Measurements from ENCODE around the gene CCDC97.
A peak's percentile ranks its signal among the peaks of the same experiment; 100 is the strongest.

Gene CCDC97

GRCh38 chr19:41310033-41310831 is at the start of gene CCDC97:
Gene CCDC97 (plus strand): TSS chr19:41310172. CDS start chr19:41310311, 139 bp downstream.
- TF ChIP-seq EZH2phosphoT487 (IDR thresholded peaks at IDR 0.05; ENCODE audit: borderline replicate concordance): no peak
- TF ChIP-seq CTCF (conservative IDR thresholded peaks at IDR 0.05; ENCODE audit: low read length): no peak
- H2AFZ ChIP-seq (ENCODE audit: low read length): peak within 1 kb of the TSS; percentile 78
- H3K4me1 ChIP-seq (ENCODE audit: insufficient read depth, low read length, poor library complexity, severe bottlenecking): peaks cover 43% of the 10 kb centered on the region
- H3K27me3 ChIP-seq (ENCODE audit: insufficient read depth, low read length, poor library complexity, severe bottlenecking): no peaks in the 10 kb centered on the region
- peaks cover 18% of the 10 kb centered on the region for H4K20me1 ChIP-seq (ENCODE audit: insufficient read depth, low read length, poor library complexity, severe bottlenecking)
- H3K4me2 ChIP-seq (ENCODE audit: low read depth, low read length, poor library complexity, severe bottlenecking): peak within 1 kb of the TSS; percentile 97
- peak within 1 kb of the TSS; percentile 95 for H3K9ac ChIP-seq (ENCODE audit: low read depth, low read length, poor library complexity, severe bottlenecking)
- no peaks in the 10 kb centered on the region for H3K9me3 ChIP-seq (ENCODE audit: insufficient read depth, low read depth, low read length)
- H3K4me3 ChIP-seq (ENCODE audit: low read length, poor library complexity, severe bottlenecking): peak within 1 kb of the TSS; percentile 98
- peaks cover 40% of the 10 kb centered on the region for H3K36me3 ChIP-seq (ENCODE audit: insufficient read depth, low read length)
- peaks cover 51% of the 10 kb centered on the region for H3K79me2 ChIP-seq (ENCODE audit: insufficient read depth, low read length)
- H3K9me2 ChIP-seq (replicated peaks; ENCODE audit: low read depth, low read length): no peaks in the 10 kb centered on the region
- peaks cover 6% of the 10 kb centered on the region; the same call in 1 of the 2 replicates for H3F3A ChIP-seq (ENCODE audit: low read depth)

GRCh38 chr19:41261474-41262190 is 48.3 kb upstream of the CCDC97 start:
- Histone ChIP-seq H3K27me3 (ENCODE audit: insufficient read depth, low read length, poor library complexity, severe bottlenecking) (peaks cover 10% of the 10 kb centered on the region), H2AFZ (ENCODE audit: low read length) (peak overlapping the region; percentile 80), H3K79me2 (ENCODE audit: insufficient read depth, low read length) (peaks cover 31% of the 10 kb centered on the region), H4K20me1 (ENCODE audit: insufficient read depth, low read length, poor library complexity, severe bottlenecking) (peaks cover 21% of the 10 kb centered on the region), H3K9ac (ENCODE audit: low read depth, low read length, poor library complexity, severe bottlenecking) (peak overlapping the region; percentile 99), H3K4me3 (ENCODE audit: low read length, poor library complexity, severe bottlenecking) (peak overlapping the region; percentile 97), H3K36me3 (ENCODE audit: insufficient read depth, low read length) (no peaks in the 10 kb centered on the region), H3K4me1 (ENCODE audit: insufficient read depth, low read length, poor library complexity, severe bottlenecking) (peaks cover 14% of the 10 kb centered on the region), H3F3A (ENCODE audit: low read depth) (no peaks in the 10 kb centered on the region; the same call in 1 of the 2 replicates), H3K9me2 (replicated peaks; ENCODE audit: low read depth, low read length) (no peaks in the 10 kb centered on the region), H3K9me3 (ENCODE audit: insufficient read depth, low read depth, low read length) (no peaks in the 10 kb centered on the region), H3K4me2 (ENCODE audit: low read depth, low read length, poor library complexity, severe bottlenecking) (peak overlapping the region; percentile 89)
- TF ChIP-seq EZH2phosphoT487 (IDR thresholded peaks at IDR 0.05; ENCODE audit: borderline replicate concordance): no peak
- no peak for TF ChIP-seq CTCF (conservative IDR thresholded peaks at IDR 0.05; ENCODE audit: low read length)

DNA sequence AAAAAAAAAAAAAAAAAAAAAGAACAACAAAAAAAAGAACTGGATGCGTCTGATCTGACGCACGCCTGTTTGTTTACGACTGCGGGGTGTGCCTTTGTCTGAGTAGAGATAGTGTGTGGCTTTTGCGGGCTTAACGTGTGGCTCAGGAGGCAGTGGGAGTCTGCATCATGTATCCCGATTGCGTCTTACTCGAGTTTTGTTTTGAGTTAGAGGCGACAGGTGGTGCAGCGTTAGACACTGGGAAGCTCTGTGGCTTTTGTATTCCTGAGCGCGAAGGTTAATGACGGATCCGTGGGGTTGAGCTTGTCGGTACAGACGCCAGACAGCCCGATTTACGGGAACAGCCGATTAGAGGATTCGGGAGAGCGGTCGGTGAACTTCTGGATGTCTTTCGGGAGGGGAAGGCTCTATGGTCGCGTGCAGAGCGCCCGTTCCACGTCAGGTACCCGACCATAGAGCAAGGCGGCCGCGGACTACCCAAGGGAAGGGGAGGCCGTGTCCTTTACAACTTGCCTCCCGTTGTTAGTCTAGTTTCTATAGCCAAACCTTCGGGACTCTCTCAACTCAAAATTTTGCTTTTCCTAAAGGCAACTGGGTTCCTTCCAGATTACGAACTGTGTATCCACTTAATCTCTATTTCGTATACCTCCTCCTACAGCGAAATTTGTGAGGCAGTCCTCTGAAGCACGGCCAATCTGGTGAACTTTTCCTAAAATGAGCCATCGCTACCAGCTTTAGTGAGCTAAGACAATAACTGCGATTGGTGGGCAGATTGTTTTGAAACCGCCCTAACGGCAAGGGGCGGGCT is 46.7 kb upstream of the CCDC97 start:
- peak overlapping the region; percentile 99 for H3K9ac ChIP-seq (ENCODE audit: low read depth, low read length, poor library complexity, severe bottlenecking)
- peak overlapping the region; percentile 89 for H3K4me2 ChIP-seq (ENCODE audit: low read depth, low read length, poor library complexity, severe bottlenecking)
- H4K20me1 ChIP-seq (ENCODE audit: insufficient read depth, low read length, poor library complexity, severe bottlenecking): peaks cover 37% of the 10 kb centered on the region
- H3K9me2 ChIP-seq (replicated peaks; ENCODE audit: low read depth, low read length): no peaks in the 10 kb centered on the region
- no peaks in the 10 kb centered on the region for H3K9me3 ChIP-seq (ENCODE audit: insufficient read depth, low read depth, low read length)
- H3K79me2 ChIP-seq (ENCODE audit: insufficient read depth, low read length): peaks cover 48% of the 10 kb centered on the region
- H3K4me3 ChIP-seq (ENCODE audit: low read length, poor library complexity, severe bottlenecking): peak overlapping the region; percentile 97
- TF ChIP-seq EZH2phosphoT487 (IDR thresholded peaks at IDR 0.05; ENCODE audit: borderline replicate concordance) (no peak), CTCF (conservative IDR thresholded peaks at IDR 0.05; ENCODE audit: low read length) (no peak)
- H3F3A ChIP-seq (ENCODE audit: low read depth): no peaks in the 10 kb centered on the region; the same call in 1 of the 2 replicates
- peaks cover 10% of the 10 kb centered on the region for H3K27me3 ChIP-seq (ENCODE audit: insufficient read depth, low read length, poor library complexity, severe bottlenecking)
- peak overlapping the region; percentile 67 for H2AFZ ChIP-seq (ENCODE audit: low read length)
- peaks cover 7% of the 10 kb centered on the region for H3K36me3 ChIP-seq (ENCODE audit: insufficient read depth, low read length)
- H3K4me1 ChIP-seq (ENCODE audit: insufficient read depth, low read length, poor library complexity, severe bottlenecking): peaks cover 29% of the 10 kb centered on the region

Data from Loucy (cell line).